Measurements from ENCODE around the gene SCD5.

DNA sequence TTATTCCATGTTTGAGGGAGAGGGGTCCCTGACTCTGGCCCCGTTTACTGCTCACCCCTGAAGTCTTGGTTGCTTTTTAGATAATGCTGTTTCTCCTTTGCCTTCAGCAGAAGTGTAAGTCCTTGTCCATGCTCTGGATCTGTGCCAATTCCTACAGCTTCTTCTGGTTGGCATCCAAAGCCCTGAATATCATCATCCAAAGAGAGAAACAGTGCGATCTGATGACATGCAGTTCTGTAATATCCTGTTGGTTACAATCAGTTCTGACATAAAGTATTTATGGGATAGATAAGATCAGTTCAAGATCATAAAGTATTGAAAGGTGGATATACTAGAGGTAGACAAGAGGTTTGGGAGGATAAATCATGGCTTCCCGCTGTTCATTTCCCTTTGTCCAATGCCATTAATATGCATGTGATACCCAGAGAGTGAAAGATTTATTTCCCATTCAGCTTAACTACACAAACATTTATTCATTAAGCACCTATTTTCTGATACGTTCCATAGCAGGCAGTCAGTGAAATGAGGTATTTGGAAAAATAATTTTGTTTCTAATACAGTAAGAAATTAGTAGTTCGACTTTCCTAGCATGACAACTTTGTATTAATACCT, 183.7 kb downstream of the SCD5 start:
- TF ChIP-seq CTCF (conservative IDR thresholded peaks at IDR 0.05; ENCODE audit: low read depth, low read length) (no peak), CEBPB (IDR thresholded peaks at IDR 0.05; ENCODE audit: low read depth, low read length) (no peak), MXI1 (IDR thresholded peaks at IDR 0.05; ENCODE audit: borderline replicate concordance, low read depth, low read length) (no peak), USF2 (IDR thresholded peaks at IDR 0.05; ENCODE audit: low read depth, low read length) (no peak), RAD21 (IDR thresholded peaks at IDR 0.05; ENCODE audit: low read length) (no peak), RCOR1 (IDR thresholded peaks at IDR 0.05; ENCODE audit: insufficient replicate concordance, low read length) (no peak), NFE2L2 (IDR thresholded peaks at IDR 0.05; ENCODE audit: low read depth, low read length) (no peak), POLR2A (IDR thresholded peaks at IDR 0.05; ENCODE audit: low read depth, low read length) (no peak), ELK1 (IDR thresholded peaks at IDR 0.05; ENCODE audit: borderline replicate concordance, low read depth, low read length) (no peak)

All from IMR-90 (cell line).